Measurements from ENCODE around the gene STARD5.

DNA sequence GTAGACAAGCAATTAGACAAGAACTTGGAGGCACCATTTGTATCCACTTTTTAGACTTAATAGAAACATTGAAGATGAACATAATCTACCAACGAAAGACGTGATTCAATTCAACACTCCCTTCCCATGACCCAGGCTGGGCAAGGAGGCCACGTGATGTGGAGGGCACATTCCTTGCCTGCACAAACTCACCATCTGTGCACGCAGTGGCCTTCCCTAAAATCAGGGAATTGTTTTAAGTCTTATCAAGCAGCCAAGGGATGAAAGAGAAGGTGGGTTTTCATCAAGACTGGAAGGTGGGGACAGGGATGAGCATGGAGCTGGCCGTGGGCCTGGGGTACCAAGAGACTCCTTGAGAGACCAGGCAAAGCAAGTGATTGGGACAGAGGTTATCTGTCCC, 13.5 kb downstream of the STARD5 start:
- no peak for TF ChIP-seq POLR2A (IDR thresholded peaks at IDR 0.05)
- TF ChIP-seq, protein P1, sequence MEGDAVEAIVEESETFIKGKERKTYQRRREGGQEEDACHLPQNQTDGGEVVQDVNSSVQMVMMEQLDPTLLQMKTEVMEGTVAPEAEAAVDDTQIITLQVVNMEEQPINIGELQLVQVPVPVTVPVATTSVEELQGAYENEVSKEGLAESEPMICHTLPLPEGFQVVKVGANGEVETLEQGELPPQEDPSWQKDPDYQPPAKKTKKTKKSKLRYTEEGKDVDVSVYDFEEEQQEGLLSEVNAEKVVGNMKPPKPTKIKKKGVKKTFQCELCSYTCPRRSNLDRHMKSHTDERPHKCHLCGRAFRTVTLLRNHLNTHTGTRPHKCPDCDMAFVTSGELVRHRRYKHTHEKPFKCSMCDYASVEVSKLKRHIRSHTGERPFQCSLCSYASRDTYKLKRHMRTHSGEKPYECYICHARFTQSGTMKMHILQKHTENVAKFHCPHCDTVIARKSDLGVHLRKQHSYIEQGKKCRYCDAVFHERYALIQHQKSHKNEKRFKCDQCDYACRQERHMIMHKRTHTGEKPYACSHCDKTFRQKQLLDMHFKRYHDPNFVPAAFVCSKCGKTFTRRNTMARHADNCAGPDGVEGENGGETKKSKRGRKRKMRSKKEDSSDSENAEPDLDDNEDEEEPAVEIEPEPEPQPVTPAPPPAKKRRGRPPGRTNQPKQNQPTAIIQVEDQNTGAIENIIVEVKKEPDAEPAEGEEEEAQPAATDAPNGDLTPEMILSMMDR (IDR thresholded peaks at IDR 0.05), result no peak
